GM19025 (cell line): ENCODE data around the gene VMO1.
A peak's percentile ranks its signal among the peaks of the same experiment; 100 is the strongest.

Experiments
- ATAC-seq: cut with Tn5 transposase; IDR thresholded peaks from one replicate; pipeline ENCODE4 v1.9.1; 2021; ENCODE audit warnings: mild to moderate bottlenecking, low read depth, moderate library complexity; ENCODE audit not compliant: unreplicated experiment

Gene VMO1

GRCh38 chr17:4800462-4801196 lies 14.5 kb upstream of the VMO1 start:
- ATAC-seq: no peak

GRCh38 chr17:4796552-4796920 lies 10.4 kb upstream of the VMO1 start:
- no peak for ATAC-seq

- no peak for ATAC-seq
Measured at GRCh38 chr17:4795168-4795567, 9.0 kb upstream of the VMO1 start.

GRCh38 chr17:4790705-4791088 lies 4.5 kb upstream of the VMO1 start:
- ATAC-seq: no peak

- peak; percentile 86 for ATAC-seq
Measured at GRCh38 chr17:4789951-4790704, 4.0 kb upstream of the VMO1 start.

- ATAC-seq: no peak
Measured at GRCh38 chr17:4789701-4789950, 3.5 kb upstream of the VMO1 start.

GRCh38 chr17:4788807-4789700 lies 2.9 kb upstream of the VMO1 start, which contains the start of gene GLTPD2:
Gene GLTPD2, plus strand, starts transcription at chr17:4788964. Its CDS starts 48 bp downstream, at chr17:4789012.
- ATAC-seq: no peak

- no peak for ATAC-seq
Measured at GRCh38 chr17:4788159-4788806, 2.1 kb upstream of the VMO1 start.

- no peak for ATAC-seq
Measured at GRCh38 chr17:4786516-4786915, 352 bp upstream of the VMO1 start.

- no peak for ATAC-seq
Measured at GRCh38 chr17:4785311-4786105, 656 bp downstream of the VMO1 start.

- ATAC-seq: no peak
Measured at GRCh38 chr17:4782652-4783051, 3.5 kb downstream of the VMO1 start.

GRCh38 chr17:4780325-4780955 lies 5.7 kb downstream of the VMO1 start:
- ATAC-seq: no peak

- no peak for ATAC-seq
Measured at GRCh38 chr17:4777969-4778760, 8.0 kb downstream of the VMO1 start.

- no peak for ATAC-seq
Measured at GRCh38 chr17:4772235-4772613, 13.9 kb downstream of the VMO1 start.

- ATAC-seq: no peak
Measured at GRCh38 chr17:4771519-4772234, 14.5 kb downstream of the VMO1 start, which contains the start of gene TM4SF5. Gene TM4SF5, plus strand, starts transcription at chr17:4771886. Its CDS starts 37 bp downstream, at chr17:4771923.

GRCh38 chr17:4769628-4770027 lies 16.5 kb downstream of the VMO1 start:
- no peak for ATAC-seq

- ATAC-seq: no peak
Measured at GRCh38 chr17:4768298-4768697, 17.9 kb downstream of the VMO1 start.

GRCh38 chr17:4766723-4767122 lies 19.4 kb downstream of the VMO1 start:
- ATAC-seq: no peak
